SK-N-SH (cell line): ENCODE results near the gene S100P. TPM values are rescaled to one million over a fixed set of nuclear protein-coding genes. Genes with fewer than 3 reads are reported as not detected.

ENCODE experiments used
- CTCF ChIA-PET: fragments of 300-600, 350-600 bp; formaldehyde crosslinking; extraction: SDS; loops from one replicate; lab custom pipeline; 2021; lab: Yijun Ruan, JAX
- POLR2A ChIA-PET: fragments of 350-600 bp; sonication (Branson Sonifier 250); formaldehyde crosslinking; extraction: SDS; loops from one replicate; lab custom pipeline; 2020; ENCODE audit warnings: antibody characterized with exemption, inconsistent platforms; lab: Yijun Ruan, JAX
- DNase-seq: peaks from one replicate; pipeline ENCODE4 v3.0.0; 2012
- H2AFZ ChIP-seq: fragments of 200-600 bp; sonication (generic); 2 replicates; pipeline ENCODE4 v1.8.1; 2016; ENCODE audit warnings: antibody characterized with exemption, mild to moderate bottlenecking, low read depth
- H3F3A ChIP-seq: fragments of 200-600 bp; sonication (generic); replicated peaks from 2 replicates; pipeline ENCODE3; 2016; ENCODE audit warnings: antibody characterized with exemption, mild to moderate bottlenecking; ENCODE audit not compliant: insufficient read depth
- H3K27ac ChIP-seq, 2 experiments: fragments of 200-500 bp in 1 of 2; fragments of 200-600 bp in 1 of 2; sonication (Bioruptor generic) in 1 of 2; sonication (generic), shearing (Covaris generic) in 1 of 2; 2 replicates each; pipeline versions ENCODE4 v1.5.1 to v1.6.1; 2014 to 2016; ENCODE audit warnings: low read depth in 2 of 2, inconsistent platforms in 1 of 2, low read length in 1 of 2, mild to moderate bottlenecking in 1 of 2, mixed read lengths in 1 of 2
- H3K27me3 ChIP-seq: fragments of 200-600 bp; sonication (generic), shearing (Covaris generic); 2 replicates; pipeline ENCODE4 v1.6.1; 2016; ENCODE audit warnings: mixed run types; ENCODE audit not compliant: insufficient read depth
- H3K36me3 ChIP-seq, 2 experiments: fragments of 200-500 bp in 1 of 2; fragments of 200-600 bp in 1 of 2; sonication (Bioruptor generic) in 1 of 2; sonication (generic) in 1 of 2; replicated peaks in 1 of 2; 2 replicates each; pipeline versions ENCODE3 to v1.5.1; 2014 to 2016; ENCODE audit warnings: low read length in 1 of 2, mild to moderate bottlenecking in 1 of 2; ENCODE audit not compliant: insufficient read depth in 2 of 2, control insufficient read depth in 1 of 2
- H3K4me1 ChIP-seq, 2 experiments: fragments of 200-500 bp in 1 of 2; fragments of 200-600 bp in 1 of 2; sonication (Bioruptor generic) in 1 of 2; sonication (generic), shearing (Covaris generic) in 1 of 2; 2 replicates each; pipeline versions ENCODE4 v1.5.1 to v1.6.1; 2014 to 2016; ENCODE audit warnings: low read depth in 1 of 2, low read length in 1 of 2, mixed run types in 1 of 2; ENCODE audit not compliant: insufficient read depth in 2 of 2, control insufficient read depth in 1 of 2
- H3K4me2 ChIP-seq: fragments of 200-600 bp; sonication (generic), shearing (Covaris generic); 2 replicates; pipeline ENCODE4 v1.6.1; 2017; ENCODE audit warnings: mixed run types
- H3K4me3 ChIP-seq, 2 experiments: fragments of 200-500 bp in 1 of 2; fragments of 200-600 bp in 1 of 2; sonication (Bioruptor generic) in 1 of 2; sonication (generic), shearing (Covaris generic) in 1 of 2; 2 replicates each; pipeline versions ENCODE4 v1.5.1 to v1.8.1; 2014 to 2016; ENCODE audit warnings: low read depth in 2 of 2, inconsistent platforms in 1 of 2, low read length in 1 of 2, mild to moderate bottlenecking in 1 of 2, mixed read lengths in 1 of 2, moderate library complexity in 1 of 2
- H3K79me2 ChIP-seq: fragments of 200-600 bp; sonication (generic); 2 replicates; pipeline ENCODE4 v1.8.1; 2017; ENCODE audit warnings: mild to moderate bottlenecking; ENCODE audit not compliant: insufficient read depth
- H3K9ac ChIP-seq: fragments of 200-600 bp; sonication (generic); 2 replicates; pipeline ENCODE4 v1.6.1; 2017; ENCODE audit warnings: mixed run types
- H3K9me2 ChIP-seq: fragments of 200-600 bp; sonication (generic); 2 replicates; pipeline ENCODE4 v1.6.1; 2017; ENCODE audit warnings: mixed run types
- H3K9me3 ChIP-seq: fragments of 200-600 bp; sonication (generic); 2 replicates; pipeline ENCODE4 v1.6.1; 2017; ENCODE audit warnings: mixed run types, mild to moderate bottlenecking, moderate library complexity
- H4K20me1 ChIP-seq: fragments of 200-600 bp; sonication (generic); 2 replicates; pipeline ENCODE4 v1.6.1; 2017; ENCODE audit warnings: mild to moderate bottlenecking, mixed run types; ENCODE audit not compliant: insufficient read depth
- CHD2 ChIP-seq: fragments of 150-350 bp; IDR thresholded peaks from 2 replicates; pipeline ENCODE4 v1.6.1; 2018; ENCODE audit warnings: low read length; ENCODE audit not compliant: partially characterized antibody
- ELF1 ChIP-seq: IDR thresholded peaks from 2 replicates; pipeline ENCODE4 v1.4.0; 2012
- EP300 ChIP-seq, 2 experiments: IDR thresholded peaks; 2 replicates each; pipeline versions ENCODE4 v1.4.0 to v1.6.1; 2012; ENCODE audit warnings: borderline replicate concordance in 1 of 2, low read depth in 1 of 2, low read length in 1 of 2
- EZH2phosphoT487 ChIP-seq: fragments of 200-600 bp; sonication (generic); IDR thresholded peaks from 2 replicates; pipeline ENCODE4 v1.6.1; 2017; ENCODE audit warnings: low read depth, mixed run types, mild to moderate bottlenecking, antibody characterized with exemption, moderate library complexity, borderline replicate concordance
- FOSL2 ChIP-seq: IDR thresholded peaks from 2 replicates; pipeline ENCODE4 v1.4.0; 2012; ENCODE audit warnings: low read depth, mild to moderate bottlenecking, moderate library complexity, borderline replicate concordance
- FOXJ3 ChIP-seq: sonication (generic); formaldehyde crosslinking; IDR thresholded peaks from 2 replicates; pipeline ENCODE4 v1.5.1; 2020; ENCODE audit warnings: mild to moderate bottlenecking, missing genetic modification reagents
- GATA2 ChIP-seq: sonication (generic); formaldehyde crosslinking; IDR thresholded peaks from 2 replicates; pipeline ENCODE4 v1.5.0; 2020; ENCODE audit warnings: mild to moderate bottlenecking, missing genetic modification reagents
- NFIC ChIP-seq: IDR thresholded peaks from 2 replicates; pipeline ENCODE4 v1.4.0; 2012; ENCODE audit warnings: borderline replicate concordance
- POLR2AphosphoS5 ChIP-seq: IDR thresholded peaks from 2 replicates; pipeline ENCODE4 v1.6.1; 2012; ENCODE audit warnings: low read depth, low read length
- RXRA ChIP-seq: IDR thresholded peaks from 2 replicates; pipeline ENCODE4 v1.4.0; 2012; ENCODE audit warnings: low read depth, mild to moderate bottlenecking, borderline replicate concordance
- SIN3A ChIP-seq: IDR thresholded peaks from 2 replicates; pipeline ENCODE4 v1.6.1; 2012; ENCODE audit warnings: low read depth, mild to moderate bottlenecking, low read length, moderate library complexity, borderline replicate concordance
- WGBS: methylation state at CpG from one replicate; pipeline ENCODE4 v1.1.6; 2017; ENCODE audit warnings: low lambda C conversion rate; 5-methylcytosine and 5-hydroxymethylcytosine counted together
- polyA plus RNA-seq, 3 experiments: library from polyadenylated mRNA; depleted of rRNA; stranded (reverse); fragments of >200 nt; gene quantifications; 2 replicates each; pipeline ENCODE4 v1.2.3, GENCODE V29; 2012
- TF ChIP-seq, protein P1 (sequence below): IDR thresholded peaks from 2 replicates; pipeline ENCODE4 v1.4.0; 2012; ENCODE audit warnings: low read depth, borderline replicate concordance
- TF ChIP-seq, protein P2 (sequence below): IDR thresholded peaks from 2 replicates; pipeline ENCODE4 v1.6.1; 2012; ENCODE audit warnings: mild to moderate bottlenecking, low read depth, low read length, moderate library complexity

Gene S100P
- polyA plus RNA-seq, 1 of the 3 experiments (the other 2 are of a cell fraction): not detected

DNA sequence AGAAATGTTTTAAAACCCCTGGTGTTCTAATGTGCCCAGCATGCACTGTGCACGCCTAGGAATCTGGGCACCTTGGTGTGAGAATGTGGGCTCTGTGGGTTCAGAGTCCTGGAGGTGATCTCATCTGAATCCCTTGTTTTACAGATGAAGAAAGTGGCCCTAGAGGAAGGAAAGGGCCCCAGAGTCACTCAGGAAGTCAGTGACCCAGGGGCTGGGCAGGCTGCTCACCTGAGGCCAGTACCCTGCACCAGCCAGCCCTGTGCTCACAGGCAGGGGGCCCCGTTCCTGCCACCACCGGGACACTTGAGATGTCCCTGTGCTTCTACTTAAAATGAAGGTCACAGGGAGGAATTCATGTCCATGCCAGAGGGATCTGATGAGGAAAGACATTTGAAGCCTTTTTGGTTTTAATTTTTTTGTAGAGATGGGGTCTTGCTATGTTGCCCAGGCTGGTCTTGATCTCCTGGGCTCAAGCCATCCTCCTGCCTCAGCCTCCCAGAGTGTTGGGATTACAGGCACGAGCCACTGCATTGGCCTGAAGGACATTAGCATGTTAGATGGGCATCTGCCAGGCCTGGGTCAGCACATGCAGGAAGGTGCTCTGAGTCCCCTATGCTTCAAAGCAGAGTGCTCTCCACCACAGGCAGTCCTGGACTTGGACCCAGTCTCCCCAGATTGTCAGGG is 7.4 kb upstream of the S100P start:
- CTCF ChIA-PET: no interaction called here
- H3K27ac ChIP-seq: no peak overlapping the region

DNA sequence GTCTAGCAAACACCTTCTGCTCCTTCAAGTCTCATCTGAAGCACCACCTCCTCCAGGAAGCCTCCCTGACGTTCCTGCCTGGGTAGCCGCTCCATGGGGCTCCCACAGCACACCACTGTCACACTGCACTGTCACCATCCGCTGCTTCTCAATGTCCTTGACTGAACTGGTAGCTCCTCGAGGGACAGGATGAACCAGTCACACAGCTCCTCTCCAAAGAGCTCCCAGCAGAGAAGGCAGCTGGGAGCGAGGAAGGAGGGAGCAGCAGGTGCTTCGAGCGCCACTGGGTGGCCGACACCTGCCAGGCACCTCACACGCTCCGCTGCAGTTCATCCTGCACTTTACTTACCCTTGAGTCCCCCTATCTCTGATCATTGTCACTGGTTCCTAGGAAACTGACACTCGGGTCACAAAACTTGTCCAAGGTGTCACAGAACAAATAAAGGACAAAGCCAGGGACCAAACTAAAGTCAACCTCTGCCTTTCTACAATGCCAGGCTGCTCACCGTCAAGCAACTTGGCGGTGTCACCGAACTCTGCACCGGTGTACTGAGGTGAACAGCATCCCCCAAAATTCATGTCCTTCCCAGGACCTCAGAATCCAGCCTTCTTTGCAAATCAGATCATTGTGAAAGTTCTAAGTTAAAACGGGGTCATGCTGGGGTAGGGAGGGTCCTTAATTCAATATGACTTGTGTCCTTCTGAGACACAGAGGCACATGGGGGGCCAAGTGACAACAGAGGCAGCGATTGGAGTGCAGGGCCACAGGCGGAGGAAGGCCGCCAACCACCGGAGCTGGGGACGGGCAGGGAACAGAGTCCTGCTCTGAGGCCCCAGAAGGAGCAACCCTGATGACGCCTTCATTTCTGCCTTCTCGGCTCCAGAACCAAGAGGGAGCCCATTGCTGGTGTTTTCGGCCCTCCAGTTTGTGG is 5.5 kb upstream of the S100P start:
- 92% methylated on average over 23 of the region's 24 CpGs for WGBS
- Histone ChIP-seq H3F3A (peaks cover 6% of the 10 kb centered on the region), H3K27me3 (no peaks in the 10 kb centered on the region), H3K4me1 (peaks cover 0 to 20% of the 10 kb centered on the region in 2 experiments; a peak in 3 of 4 replicates), H3K36me3 (no peaks in the 10 kb centered on the region), H3K9me2 (no peaks in the 10 kb centered on the region), H3K9ac (peak overlapping the region; percentile 55; the same call in 1 of the 2 replicates), H3K79me2 (no peaks in the 10 kb centered on the region), H3K27ac (peak overlapping the region in 1 of 2 experiments; percentile 85; a peak in 2 of 4 replicates), H3K9me3 (no peaks in the 10 kb centered on the region), H3K4me2 (peak overlapping the region; percentile 55; the same call in 1 of the 2 replicates), H4K20me1 (no peaks in the 10 kb centered on the region), H2AFZ (peak overlapping the region; percentile 93; the same call in 1 of the 2 replicates), H3K4me3 (no peak overlapping the region)
- no peak for DNase-seq
- POLR2A ChIA-PET: interaction anchor here (0.5 kb wide), 1 partner anchor 23 kb away, joined by 3 read pairs; no protein-coding TSS in a partner anchor
- TF ChIP-seq EP300 (IDR thresholded peaks at IDR 0.05; ENCODE audit: borderline replicate concordance in 1 of 2, low read depth in 1 of 2, low read length in 1 of 2) (no peak), ELF1 (no peak), CHD2 (no peak), NFIC (no peak), RXRA (no peak), POLR2AphosphoS5 (no peak), SIN3A (no peak), EZH2phosphoT487 (no peak), FOSL2 (no peak), GATA2 (CRISPR knock-in tag) (no peak), FOXJ3 (CRISPR knock-in tag) (no peak)
- TF ChIP-seq, protein P1, sequence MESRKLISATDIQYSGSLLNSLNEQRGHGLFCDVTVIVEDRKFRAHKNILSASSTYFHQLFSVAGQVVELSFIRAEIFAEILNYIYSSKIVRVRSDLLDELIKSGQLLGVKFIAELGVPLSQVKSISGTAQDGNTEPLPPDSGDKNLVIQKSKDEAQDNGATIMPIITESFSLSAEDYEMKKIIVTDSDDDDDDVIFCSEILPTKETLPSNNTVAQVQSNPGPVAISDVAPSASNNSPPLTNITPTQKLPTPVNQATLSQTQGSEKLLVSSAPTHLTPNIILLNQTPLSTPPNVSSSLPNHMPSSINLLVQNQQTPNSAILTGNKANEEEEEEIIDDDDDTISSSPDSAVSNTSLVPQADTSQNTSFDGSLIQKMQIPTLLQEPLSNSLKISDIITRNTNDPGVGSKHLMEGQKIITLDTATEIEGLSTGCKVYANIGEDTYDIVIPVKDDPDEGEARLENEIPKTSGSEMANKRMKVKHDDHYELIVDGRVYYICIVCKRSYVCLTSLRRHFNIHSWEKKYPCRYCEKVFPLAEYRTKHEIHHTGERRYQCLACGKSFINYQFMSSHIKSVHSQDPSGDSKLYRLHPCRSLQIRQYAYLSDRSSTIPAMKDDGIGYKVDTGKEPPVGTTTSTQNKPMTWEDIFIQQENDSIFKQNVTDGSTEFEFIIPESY: no peak
- TF ChIP-seq, protein P2, sequence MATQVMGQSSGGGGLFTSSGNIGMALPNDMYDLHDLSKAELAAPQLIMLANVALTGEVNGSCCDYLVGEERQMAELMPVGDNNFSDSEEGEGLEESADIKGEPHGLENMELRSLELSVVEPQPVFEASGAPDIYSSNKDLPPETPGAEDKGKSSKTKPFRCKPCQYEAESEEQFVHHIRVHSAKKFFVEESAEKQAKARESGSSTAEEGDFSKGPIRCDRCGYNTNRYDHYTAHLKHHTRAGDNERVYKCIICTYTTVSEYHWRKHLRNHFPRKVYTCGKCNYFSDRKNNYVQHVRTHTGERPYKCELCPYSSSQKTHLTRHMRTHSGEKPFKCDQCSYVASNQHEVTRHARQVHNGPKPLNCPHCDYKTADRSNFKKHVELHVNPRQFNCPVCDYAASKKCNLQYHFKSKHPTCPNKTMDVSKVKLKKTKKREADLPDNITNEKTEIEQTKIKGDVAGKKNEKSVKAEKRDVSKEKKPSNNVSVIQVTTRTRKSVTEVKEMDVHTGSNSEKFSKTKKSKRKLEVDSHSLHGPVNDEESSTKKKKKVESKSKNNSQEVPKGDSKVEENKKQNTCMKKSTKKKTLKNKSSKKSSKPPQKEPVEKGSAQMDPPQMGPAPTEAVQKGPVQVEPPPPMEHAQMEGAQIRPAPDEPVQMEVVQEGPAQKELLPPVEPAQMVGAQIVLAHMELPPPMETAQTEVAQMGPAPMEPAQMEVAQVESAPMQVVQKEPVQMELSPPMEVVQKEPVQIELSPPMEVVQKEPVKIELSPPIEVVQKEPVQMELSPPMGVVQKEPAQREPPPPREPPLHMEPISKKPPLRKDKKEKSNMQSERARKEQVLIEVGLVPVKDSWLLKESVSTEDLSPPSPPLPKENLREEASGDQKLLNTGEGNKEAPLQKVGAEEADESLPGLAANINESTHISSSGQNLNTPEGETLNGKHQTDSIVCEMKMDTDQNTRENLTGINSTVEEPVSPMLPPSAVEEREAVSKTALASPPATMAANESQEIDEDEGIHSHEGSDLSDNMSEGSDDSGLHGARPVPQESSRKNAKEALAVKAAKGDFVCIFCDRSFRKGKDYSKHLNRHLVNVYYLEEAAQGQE: no peak
- CTCF ChIA-PET: interaction anchor here (0.6 to 1.2 kb wide), 3 partner anchors 13 to 213 kb away, joined by 3 to 4 read pairs (median 3); no protein-coding TSS in a partner anchor

More for the DNA sequence above, 7.4 kb upstream of the S100P start:
- POLR2A ChIA-PET: no interaction called here
- no peak for TF ChIP-seq POLR2AphosphoS5
- Histone ChIP-seq H3K4me2 (no peak overlapping the region), H3K36me3 (no peaks in the 10 kb centered on the region), H3K4me1 (peaks cover 0 to 20% of the 10 kb centered on the region in 2 experiments; a peak in 3 of 4 replicates), H3K4me3 (no peak overlapping the region), H3K9me3 (no peaks in the 10 kb centered on the region), H3K79me2 (no peaks in the 10 kb centered on the region), H3F3A (peaks cover 6% of the 10 kb centered on the region), H3K9ac (no peak overlapping the region), H3K27me3 (no peaks in the 10 kb centered on the region), H2AFZ (no peak overlapping the region), H3K9me2 (no peaks in the 10 kb centered on the region), H4K20me1 (no peaks in the 10 kb centered on the region)
- 70% methylated on average over 3 of the region's 4 CpGs for WGBS
- no peak for DNase-seq
